SK-N-SH (cell line): ENCODE data around the gene PLS3. TPM values are rescaled to one million over a fixed set of nuclear protein-coding genes. Genes with fewer than 3 reads are reported as not detected.

Experiments
- CTCF ChIA-PET: fragments of 300-600, 350-600 bp; formaldehyde crosslinking; extraction: SDS; loops from one replicate; lab custom pipeline; 2021; lab: Yijun Ruan, JAX
- POLR2A ChIA-PET: fragments of 350-600 bp; sonication (Branson Sonifier 250); formaldehyde crosslinking; extraction: SDS; loops from one replicate; lab custom pipeline; 2020; ENCODE audit warnings: antibody characterized with exemption, inconsistent platforms; lab: Yijun Ruan, JAX
- DNase-seq: peaks from one replicate; pipeline ENCODE4 v3.0.0; 2012
- H2AFZ ChIP-seq: fragments of 200-600 bp; sonication (generic); 2 replicates; pipeline ENCODE4 v1.8.1; 2016; ENCODE audit warnings: antibody characterized with exemption, mild to moderate bottlenecking, low read depth
- H3F3A ChIP-seq: fragments of 200-600 bp; sonication (generic); replicated peaks from 2 replicates; pipeline ENCODE3; 2016; ENCODE audit warnings: antibody characterized with exemption, mild to moderate bottlenecking; ENCODE audit not compliant: insufficient read depth
- H3K27ac ChIP-seq, 2 experiments: fragments of 200-500 bp in 1 of 2; fragments of 200-600 bp in 1 of 2; sonication (Bioruptor generic) in 1 of 2; sonication (generic), shearing (Covaris generic) in 1 of 2; 2 replicates each; pipeline versions ENCODE4 v1.5.1 to v1.6.1; 2014 to 2016; ENCODE audit warnings: low read depth in 2 of 2, inconsistent platforms in 1 of 2, low read length in 1 of 2, mild to moderate bottlenecking in 1 of 2, mixed read lengths in 1 of 2
- H3K27me3 ChIP-seq: fragments of 200-600 bp; sonication (generic), shearing (Covaris generic); 2 replicates; pipeline ENCODE4 v1.6.1; 2016; ENCODE audit warnings: mixed run types; ENCODE audit not compliant: insufficient read depth
- H3K36me3 ChIP-seq, 2 experiments: fragments of 200-500 bp in 1 of 2; fragments of 200-600 bp in 1 of 2; sonication (Bioruptor generic) in 1 of 2; sonication (generic) in 1 of 2; replicated peaks in 1 of 2; 2 replicates each; pipeline versions ENCODE3 to v1.5.1; 2014 to 2016; ENCODE audit warnings: low read length in 1 of 2, mild to moderate bottlenecking in 1 of 2; ENCODE audit not compliant: insufficient read depth in 2 of 2, control insufficient read depth in 1 of 2
- H3K4me1 ChIP-seq, 2 experiments: fragments of 200-500 bp in 1 of 2; fragments of 200-600 bp in 1 of 2; sonication (Bioruptor generic) in 1 of 2; sonication (generic), shearing (Covaris generic) in 1 of 2; 2 replicates each; pipeline versions ENCODE4 v1.5.1 to v1.6.1; 2014 to 2016; ENCODE audit warnings: low read depth in 1 of 2, low read length in 1 of 2, mixed run types in 1 of 2; ENCODE audit not compliant: insufficient read depth in 2 of 2, control insufficient read depth in 1 of 2
- H3K4me2 ChIP-seq: fragments of 200-600 bp; sonication (generic), shearing (Covaris generic); 2 replicates; pipeline ENCODE4 v1.6.1; 2017; ENCODE audit warnings: mixed run types
- H3K4me3 ChIP-seq, 2 experiments: fragments of 200-500 bp in 1 of 2; fragments of 200-600 bp in 1 of 2; sonication (Bioruptor generic) in 1 of 2; sonication (generic), shearing (Covaris generic) in 1 of 2; 2 replicates each; pipeline versions ENCODE4 v1.5.1 to v1.8.1; 2014 to 2016; ENCODE audit warnings: low read depth in 2 of 2, inconsistent platforms in 1 of 2, low read length in 1 of 2, mild to moderate bottlenecking in 1 of 2, mixed read lengths in 1 of 2, moderate library complexity in 1 of 2
- H3K79me2 ChIP-seq: fragments of 200-600 bp; sonication (generic); 2 replicates; pipeline ENCODE4 v1.8.1; 2017; ENCODE audit warnings: mild to moderate bottlenecking; ENCODE audit not compliant: insufficient read depth
- H3K9ac ChIP-seq: fragments of 200-600 bp; sonication (generic); 2 replicates; pipeline ENCODE4 v1.6.1; 2017; ENCODE audit warnings: mixed run types
- H3K9me2 ChIP-seq: fragments of 200-600 bp; sonication (generic); 2 replicates; pipeline ENCODE4 v1.6.1; 2017; ENCODE audit warnings: mixed run types
- H3K9me3 ChIP-seq: fragments of 200-600 bp; sonication (generic); 2 replicates; pipeline ENCODE4 v1.6.1; 2017; ENCODE audit warnings: mixed run types, mild to moderate bottlenecking, moderate library complexity
- H4K20me1 ChIP-seq: fragments of 200-600 bp; sonication (generic); 2 replicates; pipeline ENCODE4 v1.6.1; 2017; ENCODE audit warnings: mild to moderate bottlenecking, mixed run types; ENCODE audit not compliant: insufficient read depth
- CHD2 ChIP-seq: fragments of 150-350 bp; IDR thresholded peaks from 2 replicates; pipeline ENCODE4 v1.6.1; 2018; ENCODE audit warnings: low read length; ENCODE audit not compliant: partially characterized antibody
- ELF1 ChIP-seq: IDR thresholded peaks from 2 replicates; pipeline ENCODE4 v1.4.0; 2012
- EP300 ChIP-seq, 2 experiments: IDR thresholded peaks; 2 replicates each; pipeline versions ENCODE4 v1.4.0 to v1.6.1; 2012; ENCODE audit warnings: borderline replicate concordance in 1 of 2, low read depth in 1 of 2, low read length in 1 of 2
- FOSL2 ChIP-seq: IDR thresholded peaks from 2 replicates; pipeline ENCODE4 v1.4.0; 2012; ENCODE audit warnings: low read depth, mild to moderate bottlenecking, moderate library complexity, borderline replicate concordance
- FOXJ3 ChIP-seq: sonication (generic); formaldehyde crosslinking; IDR thresholded peaks from 2 replicates; pipeline ENCODE4 v1.5.1; 2020; ENCODE audit warnings: mild to moderate bottlenecking, missing genetic modification reagents
- GATA2 ChIP-seq: sonication (generic); formaldehyde crosslinking; IDR thresholded peaks from 2 replicates; pipeline ENCODE4 v1.5.0; 2020; ENCODE audit warnings: mild to moderate bottlenecking, missing genetic modification reagents
- NRF1 ChIP-seq: IDR thresholded peaks from 2 replicates; pipeline ENCODE4 v1.6.1; 2012; ENCODE audit warnings: low read depth, mild to moderate bottlenecking, low read length
- PBX3 ChIP-seq: IDR thresholded peaks from 2 replicates; pipeline ENCODE4; 2012
- POLR2AphosphoS5 ChIP-seq: IDR thresholded peaks from 2 replicates; pipeline ENCODE4 v1.6.1; 2012; ENCODE audit warnings: low read depth, low read length
- RAD21 ChIP-seq: IDR thresholded peaks from 2 replicates; pipeline ENCODE4 v1.6.1; 2012; ENCODE audit warnings: mild to moderate bottlenecking, low read length
- RCOR1 ChIP-seq: fragments of 150-350 bp; IDR thresholded peaks from 2 replicates; pipeline ENCODE4 v1.6.1; 2017; ENCODE audit warnings: antibody characterized with exemption, low read length
- RFX5 ChIP-seq: IDR thresholded peaks from 2 replicates; pipeline ENCODE4 v1.6.1; 2012; ENCODE audit warnings: mild to moderate bottlenecking, improper control_type of control experiment, low read length
- TAF1 ChIP-seq: IDR thresholded peaks from 2 replicates; pipeline ENCODE4 v1.6.1; 2012; ENCODE audit warnings: low read depth, mild to moderate bottlenecking, low read length, moderate library complexity, borderline replicate concordance
- TCF12 ChIP-seq: IDR thresholded peaks from 2 replicates; pipeline ENCODE4 v1.4.0; 2012
- TEAD4 ChIP-seq: IDR thresholded peaks from 2 replicates; pipeline ENCODE4 v1.4.0; 2012; ENCODE audit warnings: mild to moderate bottlenecking, borderline replicate concordance; ENCODE audit not compliant: insufficient read depth
- YY1 ChIP-seq: IDR thresholded peaks from 2 replicates; pipeline ENCODE4 v1.4.0; 2012; ENCODE audit warnings: low read depth, mild to moderate bottlenecking
- ZBTB33 ChIP-seq: IDR thresholded peaks from 2 replicates; pipeline ENCODE4 v1.4.0; 2012; ENCODE audit warnings: low read depth, borderline replicate concordance
- WGBS: methylation state at CpG from one replicate; pipeline ENCODE4 v1.1.6; 2017; ENCODE audit warnings: low lambda C conversion rate; 5-methylcytosine and 5-hydroxymethylcytosine counted together
- polyA plus RNA-seq, 3 experiments: library from polyadenylated mRNA; depleted of rRNA; stranded (reverse); fragments of >200 nt; gene quantifications; 2 replicates each; pipeline ENCODE4 v1.2.3, GENCODE V29; 2012
- TF ChIP-seq, protein P1 (sequence below): IDR thresholded peaks from 2 replicates; pipeline ENCODE4 v1.6.1; 2012; ENCODE audit warnings: mild to moderate bottlenecking, low read depth, low read length, moderate library complexity
- TF ChIP-seq, protein P2 (sequence below): IDR thresholded peaks from 2 replicates; pipeline ENCODE4 v1.4.0; 2012; ENCODE audit warnings: low read depth

Gene PLS3
- polyA plus RNA-seq, 1 of the 3 experiments (the other 2 are of a cell fraction): 35.7 TPM

GRCh38 chrX:115525486-115525885 lies 35.5 kb upstream of the PLS3 start:
- Histone ChIP-seq H3K79me2 (no peaks in the 10 kb centered on the region), H3K27me3 (no peaks in the 10 kb centered on the region; the same call in 1 of the 2 replicates), H3K9ac (no peak overlapping the region), H3K4me2 (no peak overlapping the region), H3F3A (no peaks in the 10 kb centered on the region), H2AFZ (no peak overlapping the region), H4K20me1 (no peaks in the 10 kb centered on the region), H3K36me3 (no peaks in the 10 kb centered on the region), H3K4me1 (no peaks in the 10 kb centered on the region), H3K9me2 (no peaks in the 10 kb centered on the region), H3K27ac (no peak overlapping the region), H3K9me3 (no peaks in the 10 kb centered on the region), H3K4me3 (no peak overlapping the region)
- no peak for TF ChIP-seq POLR2AphosphoS5
- no peak for TF ChIP-seq TAF1
- TF ChIP-seq RAD21: no peak
- no peak for TF ChIP-seq TCF12
- no peak for TF ChIP-seq NRF1
- ChIA-PET POLR2A (no interaction called here), CTCF (no interaction called here)
- DNase-seq: no peak
- WGBS: 44% methylated on average over 7 of the region's 7 CpGs

DNA sequence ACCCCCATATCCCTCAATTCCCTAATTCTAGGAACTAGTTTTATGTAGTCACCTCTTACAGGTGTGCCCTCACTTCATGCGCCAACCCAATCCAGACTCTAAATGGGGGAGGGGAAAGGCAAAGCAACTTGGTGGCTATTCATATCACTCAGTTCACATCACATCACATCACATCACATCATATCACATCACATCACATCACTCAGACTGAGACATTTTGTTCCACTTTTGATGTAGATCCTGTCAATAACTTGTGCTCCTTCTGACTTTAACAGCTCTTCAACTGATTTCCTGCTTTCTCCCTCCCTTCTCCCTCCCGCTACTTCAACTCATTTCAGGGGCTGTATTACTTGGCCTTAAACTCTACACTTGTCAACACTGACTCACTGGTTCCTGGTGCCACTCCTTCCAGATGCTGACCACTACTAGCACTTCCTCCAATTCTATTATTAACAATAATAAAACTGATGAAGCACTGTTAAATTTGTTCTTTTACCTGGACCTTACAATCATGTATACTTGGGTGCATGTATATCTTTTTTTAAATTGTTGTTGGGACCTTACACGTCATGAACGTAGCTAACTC lies 29.1 kb upstream of the PLS3 start:
- Histone ChIP-seq H3K4me2 (no peak overlapping the region), H3K4me3 (no peak overlapping the region), H4K20me1 (no peaks in the 10 kb centered on the region), H3K36me3 (no peaks in the 10 kb centered on the region), H3K79me2 (no peaks in the 10 kb centered on the region), H3K9me2 (no peaks in the 10 kb centered on the region), H3F3A (no peaks in the 10 kb centered on the region), H3K9ac (no peak overlapping the region), H2AFZ (no peak overlapping the region), H3K27me3 (no peaks in the 10 kb centered on the region; the same call in 1 of the 2 replicates), H3K4me1 (no peaks in the 10 kb centered on the region), H3K9me3 (no peaks in the 10 kb centered on the region), H3K27ac (no peak overlapping the region)
- 47% methylated on average over 4 of the region's 4 CpGs for WGBS
- TF ChIP-seq CHD2 (no peak), FOSL2 (no peak), RCOR1 (no peak), TEAD4 (no peak), POLR2AphosphoS5 (no peak), NRF1 (no peak), YY1 (no peak), PBX3 (no peak), EP300 (IDR thresholded peaks at IDR 0.05; ENCODE audit: borderline replicate concordance in 1 of 2, low read depth in 1 of 2, low read length in 1 of 2) (no peak), ELF1 (no peak), RFX5 (no peak), ZBTB33 (no peak), FOXJ3 (no peak), GATA2 (no peak)
- TF ChIP-seq, protein P1, sequence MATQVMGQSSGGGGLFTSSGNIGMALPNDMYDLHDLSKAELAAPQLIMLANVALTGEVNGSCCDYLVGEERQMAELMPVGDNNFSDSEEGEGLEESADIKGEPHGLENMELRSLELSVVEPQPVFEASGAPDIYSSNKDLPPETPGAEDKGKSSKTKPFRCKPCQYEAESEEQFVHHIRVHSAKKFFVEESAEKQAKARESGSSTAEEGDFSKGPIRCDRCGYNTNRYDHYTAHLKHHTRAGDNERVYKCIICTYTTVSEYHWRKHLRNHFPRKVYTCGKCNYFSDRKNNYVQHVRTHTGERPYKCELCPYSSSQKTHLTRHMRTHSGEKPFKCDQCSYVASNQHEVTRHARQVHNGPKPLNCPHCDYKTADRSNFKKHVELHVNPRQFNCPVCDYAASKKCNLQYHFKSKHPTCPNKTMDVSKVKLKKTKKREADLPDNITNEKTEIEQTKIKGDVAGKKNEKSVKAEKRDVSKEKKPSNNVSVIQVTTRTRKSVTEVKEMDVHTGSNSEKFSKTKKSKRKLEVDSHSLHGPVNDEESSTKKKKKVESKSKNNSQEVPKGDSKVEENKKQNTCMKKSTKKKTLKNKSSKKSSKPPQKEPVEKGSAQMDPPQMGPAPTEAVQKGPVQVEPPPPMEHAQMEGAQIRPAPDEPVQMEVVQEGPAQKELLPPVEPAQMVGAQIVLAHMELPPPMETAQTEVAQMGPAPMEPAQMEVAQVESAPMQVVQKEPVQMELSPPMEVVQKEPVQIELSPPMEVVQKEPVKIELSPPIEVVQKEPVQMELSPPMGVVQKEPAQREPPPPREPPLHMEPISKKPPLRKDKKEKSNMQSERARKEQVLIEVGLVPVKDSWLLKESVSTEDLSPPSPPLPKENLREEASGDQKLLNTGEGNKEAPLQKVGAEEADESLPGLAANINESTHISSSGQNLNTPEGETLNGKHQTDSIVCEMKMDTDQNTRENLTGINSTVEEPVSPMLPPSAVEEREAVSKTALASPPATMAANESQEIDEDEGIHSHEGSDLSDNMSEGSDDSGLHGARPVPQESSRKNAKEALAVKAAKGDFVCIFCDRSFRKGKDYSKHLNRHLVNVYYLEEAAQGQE: no peak
- TF ChIP-seq, protein P2, sequence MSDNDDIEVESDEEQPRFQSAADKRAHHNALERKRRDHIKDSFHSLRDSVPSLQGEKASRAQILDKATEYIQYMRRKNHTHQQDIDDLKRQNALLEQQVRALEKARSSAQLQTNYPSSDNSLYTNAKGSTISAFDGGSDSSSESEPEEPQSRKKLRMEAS: no peak
- POLR2A ChIA-PET: interaction anchor here (0.6 kb wide), 1 partner anchor 17 kb away, joined by 3 read pairs; no protein-coding TSS in a partner anchor
- CTCF ChIA-PET: no interaction called here
- DNase-seq: no peak
